ENCODE data around the gene LHB. TPM values are rescaled to one million over a fixed set of nuclear protein-coding genes. Genes with fewer than 3 reads are reported as not detected.

Gene LHB
- total and polyA plus RNA-seq, 2 donors (not counting 3 experiments of a cell fraction or from before 2014, with no cell fraction given) = 1.3 TPM; not detected in 1

DNA sequence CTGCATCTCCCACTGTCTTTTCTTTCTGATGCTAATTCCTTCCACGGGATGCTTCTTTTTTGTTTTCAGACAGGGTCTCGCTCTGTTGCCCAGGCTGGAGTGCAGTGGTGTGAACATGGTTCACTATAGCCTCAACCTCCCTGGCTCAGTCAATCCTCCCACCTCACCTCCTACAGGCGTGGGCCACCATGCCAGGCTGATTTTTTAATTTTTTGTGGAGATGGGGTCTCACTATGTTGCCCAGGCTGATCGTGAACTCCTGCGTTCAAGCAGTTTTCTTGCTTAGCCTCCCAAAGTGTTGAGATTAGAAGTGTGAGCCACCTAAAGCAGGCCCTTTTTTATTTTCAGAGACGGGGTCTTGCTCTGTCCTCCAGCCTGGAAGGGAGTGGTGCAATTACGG, 28.6 kb downstream of the LHB start:
- TF ChIP-seq MAX (IDR thresholded peaks at IDR 0.05; ENCODE audit: insufficient read depth, insufficient read length) = no peak
- no peak for TF ChIP-seq MYC (IDR thresholded peaks at IDR 0.05; ENCODE audit: low read depth, low read length)
- no peak for TF ChIP-seq FOS (IDR thresholded peaks at IDR 0.05; ENCODE audit: borderline replicate concordance, insufficient read depth, low read length)
- TF ChIP-seq CTCF (IDR thresholded peaks at IDR 0.05; ENCODE audit: extremely low read depth in 1 of 2, insufficient read depth in 1 of 2, low read depth in 1 of 2, low read length in 2 of 2) = no peak
- no peak for TF ChIP-seq POLR2AphosphoS5 (IDR thresholded peaks at IDR 0.05; ENCODE audit: insufficient read depth, low read depth, low read length)
- H3K4me2 ChIP-seq (ENCODE audit: insufficient read depth, low read length) = no peak overlapping the region
- H3K36me3 ChIP-seq (ENCODE audit: control insufficient read depth in 2 of 2, extremely low read depth in 1 of 2, insufficient read depth in 2 of 2, low read length in 2 of 2) = peaks cover 0 to 9% of the 10 kb centered on the region in 2 experiments
- no peak overlapping the region for H3K9ac ChIP-seq (replicated peaks; ENCODE audit: extremely low read depth, insufficient read depth, low read length)
- TSS peak; percentile 10 for BruUV-seq (replicated peaks)
- no peak overlapping the region for H2AFZ ChIP-seq (ENCODE audit: low read depth, low read length)
- no peak overlapping the region for H3K27ac ChIP-seq (ENCODE audit: insufficient read depth, low read depth, low read length)
- ChIA-PET POLR2A (no interaction called here), CTCF (no interaction called here)
- intact Hi-C loops (cut with micrococcal nuclease) (no loop called here), dilution Hi-C loops (cut with MboI; ENCODE audit: extremely low pct_ligation_motif_present, low sequenced_read_pairs) (no loop called here)
- FAIRE-seq (no peak), DNase-seq (ENCODE audit: low read depth, low spot score) (no peak)
- no peaks in the 10 kb centered on the region for H3K27me3 ChIP-seq (ENCODE audit: control insufficient read depth in 2 of 2, insufficient read depth in 2 of 2, low read length in 2 of 2)
- peaks cover 7% of the 10 kb centered on the region for H3K4me1 ChIP-seq (ENCODE audit: control insufficient read depth, extremely low read depth, insufficient read depth, low read length)
- H3K4me3 ChIP-seq (replicated peaks in 1 of 3; ENCODE audit: insufficient read depth in 1 of 3, low read depth in 1 of 3, low read length in 3 of 3) = no peak overlapping the region
- peaks cover 24% of the 10 kb centered on the region for H3K79me2 ChIP-seq (ENCODE audit: control insufficient read depth, insufficient read depth, low read length)
- H4K20me1 ChIP-seq (replicated peaks; ENCODE audit: control insufficient read depth, extremely low read depth, insufficient read depth, low read length) = no peaks in the 10 kb centered on the region
- H3K9me3 ChIP-seq (replicated peaks; ENCODE audit: control insufficient read depth, insufficient read depth, low read length) = no peaks in the 10 kb centered on the region
- no peaks in the 10 kb centered on the region for H3K9me1 ChIP-seq (replicated peaks; ENCODE audit: control insufficient read depth, extremely low read depth, insufficient read depth, low read length)

DNA sequence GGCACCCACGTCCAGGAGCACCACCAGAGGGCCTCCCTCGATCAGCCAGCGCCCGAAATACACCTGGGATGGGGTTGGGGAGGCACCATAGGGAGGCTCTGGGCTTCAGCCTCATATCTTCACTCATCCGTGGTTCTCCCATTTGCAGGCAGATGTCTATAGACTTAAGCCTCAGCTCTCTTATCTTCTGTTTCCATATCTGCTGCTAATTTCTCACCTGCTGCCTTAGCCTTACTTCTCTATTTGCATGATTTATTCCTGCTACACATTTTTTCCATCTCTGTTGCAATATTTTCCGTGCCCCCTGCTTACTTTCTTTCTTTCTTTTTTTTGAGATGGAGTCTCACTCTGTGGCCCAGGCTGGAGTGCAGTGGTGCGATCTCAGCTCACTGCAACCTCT, 29.6 kb downstream of the LHB start:
- DNase-seq (ENCODE audit: low read depth, low spot score) = no peak
- POLR2A ChIA-PET = interaction anchor here (0.5 kb wide), 1 partner anchor 162 kb away, joined by 4 read pairs; no protein-coding TSS in a partner anchor
- Histone ChIP-seq H2AFZ (ENCODE audit: low read depth, low read length) (no peak overlapping the region), H3K36me3 (ENCODE audit: control insufficient read depth in 2 of 2, extremely low read depth in 1 of 2, insufficient read depth in 2 of 2, low read length in 2 of 2) (peaks cover 0 to 9% of the 10 kb centered on the region in 2 experiments), H4K20me1 (replicated peaks; ENCODE audit: control insufficient read depth, extremely low read depth, insufficient read depth, low read length) (no peaks in the 10 kb centered on the region), H3K9ac (replicated peaks; ENCODE audit: extremely low read depth, insufficient read depth, low read length) (no peak overlapping the region), H3K4me2 (ENCODE audit: insufficient read depth, low read length) (no peak overlapping the region), H3K4me3 (replicated peaks in 1 of 3; ENCODE audit: insufficient read depth in 1 of 3, low read depth in 1 of 3, low read length in 3 of 3) (no peak overlapping the region), H3K9me1 (replicated peaks; ENCODE audit: control insufficient read depth, extremely low read depth, insufficient read depth, low read length) (no peaks in the 10 kb centered on the region), H3K27me3 (ENCODE audit: control insufficient read depth in 2 of 2, insufficient read depth in 2 of 2, low read length in 2 of 2) (no peaks in the 10 kb centered on the region), H3K79me2 (ENCODE audit: control insufficient read depth, insufficient read depth, low read length) (peaks cover 18% of the 10 kb centered on the region), H3K27ac (ENCODE audit: insufficient read depth, low read depth, low read length) (no peak overlapping the region), H3K4me1 (ENCODE audit: control insufficient read depth, extremely low read depth, insufficient read depth, low read length) (peaks cover 7% of the 10 kb centered on the region), H3K9me3 (replicated peaks; ENCODE audit: control insufficient read depth, insufficient read depth, low read length) (no peaks in the 10 kb centered on the region)
- TF ChIP-seq FOS (IDR thresholded peaks at IDR 0.05; ENCODE audit: borderline replicate concordance, insufficient read depth, low read length) = no peak
- FAIRE-seq = no peak
- intact Hi-C loops (cut with micrococcal nuclease) = no loop called here
- BruUV-seq (replicated peaks) = no TSS peak
- CTCF ChIA-PET = interaction anchor here (1.5 to 1.9 kb wide), 3 partner anchors 9 to 16 kb away, joined by 6 to 12 read pairs (median 7); no protein-coding TSS in a partner anchor
- dilution Hi-C loops (cut with MboI; ENCODE audit: extremely low pct_ligation_motif_present, low sequenced_read_pairs) = no loop called here
